ENCODE results near the gene HDAC4.

DNA sequence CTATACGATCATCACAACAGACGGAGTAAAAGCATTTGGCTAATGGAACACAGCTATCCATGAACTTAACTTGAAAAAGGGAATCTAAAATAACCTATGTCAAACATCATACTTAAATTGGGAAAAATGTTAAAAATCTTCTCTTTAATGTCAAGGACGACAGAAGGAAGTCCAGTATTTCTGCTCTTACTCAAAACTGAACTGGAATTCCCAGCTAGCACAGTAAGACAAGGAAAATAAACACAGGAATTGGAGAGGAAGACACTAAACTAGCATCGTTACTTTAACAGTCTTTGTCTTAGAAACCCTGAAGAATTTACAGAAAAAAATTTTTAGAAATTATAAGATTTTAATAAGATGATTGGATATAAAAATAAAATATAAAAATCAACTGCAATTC is 112.6 kb downstream of the HDAC4 start:
- TF ChIP-seq, protein P1, sequence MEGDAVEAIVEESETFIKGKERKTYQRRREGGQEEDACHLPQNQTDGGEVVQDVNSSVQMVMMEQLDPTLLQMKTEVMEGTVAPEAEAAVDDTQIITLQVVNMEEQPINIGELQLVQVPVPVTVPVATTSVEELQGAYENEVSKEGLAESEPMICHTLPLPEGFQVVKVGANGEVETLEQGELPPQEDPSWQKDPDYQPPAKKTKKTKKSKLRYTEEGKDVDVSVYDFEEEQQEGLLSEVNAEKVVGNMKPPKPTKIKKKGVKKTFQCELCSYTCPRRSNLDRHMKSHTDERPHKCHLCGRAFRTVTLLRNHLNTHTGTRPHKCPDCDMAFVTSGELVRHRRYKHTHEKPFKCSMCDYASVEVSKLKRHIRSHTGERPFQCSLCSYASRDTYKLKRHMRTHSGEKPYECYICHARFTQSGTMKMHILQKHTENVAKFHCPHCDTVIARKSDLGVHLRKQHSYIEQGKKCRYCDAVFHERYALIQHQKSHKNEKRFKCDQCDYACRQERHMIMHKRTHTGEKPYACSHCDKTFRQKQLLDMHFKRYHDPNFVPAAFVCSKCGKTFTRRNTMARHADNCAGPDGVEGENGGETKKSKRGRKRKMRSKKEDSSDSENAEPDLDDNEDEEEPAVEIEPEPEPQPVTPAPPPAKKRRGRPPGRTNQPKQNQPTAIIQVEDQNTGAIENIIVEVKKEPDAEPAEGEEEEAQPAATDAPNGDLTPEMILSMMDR (IDR thresholded peaks at IDR 0.05): no peak
- TF ChIP-seq ZFX (IDR thresholded peaks at IDR 0.05; ENCODE audit: borderline replicate concordance): no peak

Measured in 22Rv1 (cell line).